Nephron progenitor cell (in vitro differentiated cells): ENCODE data around the gene PRELID2.

Source experiments
- DNase-seq: peaks from one replicate; pipeline ENCODE4 v3.0.0; 2021
- H3K27ac Mint-ChIP-seq: 2 replicates; pipeline ENCODE4 v1.8.0; 2021; ENCODE audit warnings: mild to moderate bottlenecking, moderate library complexity, mixed read lengths
- H3K27me3 Mint-ChIP-seq: 2 replicates; pipeline ENCODE4 v1.8.0; 2021; ENCODE audit warnings: mild to moderate bottlenecking, low read depth, mixed read lengths; ENCODE audit not compliant: poor library complexity
- H3K36me3 Mint-ChIP-seq: 2 replicates; pipeline ENCODE4 v1.8.0; 2021; ENCODE audit warnings: low read depth, mixed read lengths
- H3K4me1 Mint-ChIP-seq: 2 replicates; pipeline ENCODE4 v1.8.0; 2021; ENCODE audit warnings: mixed read lengths
- H3K4me3 Mint-ChIP-seq: 2 replicates; pipeline ENCODE4 v1.8.0; 2021; ENCODE audit warnings: mild to moderate bottlenecking, moderate library complexity, mixed read lengths
- H3K9me3 Mint-ChIP-seq: 2 replicates; pipeline ENCODE4 v1.8.0; 2021; ENCODE audit warnings: mild to moderate bottlenecking, moderate library complexity, mixed read lengths
- CTCF ChIP-seq: fragments of 200-600 bp; sonication (generic); IDR thresholded peaks from 2 replicates; pipeline ENCODE4 v1.5.0; 2021; ENCODE audit warnings: antibody characterized with exemption

The PRELID2 gene

GRCh38 chr5:145854651-145855258 lies 19.6 kb upstream of the PRELID2 start:
- H3K4me1 Mint-ChIP-seq: peaks cover 45% of the 10 kb centered on the region

GRCh38 chr5:145853781-145854376 lies 18.7 kb upstream of the PRELID2 start:
- Mint-ChIP-seq H3K27me3 (no peaks in the 10 kb centered on the region), H3K4me1 (peaks cover 37% of the 10 kb centered on the region), H3K27ac (no peak overlapping the region), H3K36me3 (no peaks in the 10 kb centered on the region), H3K4me3 (no peak overlapping the region), H3K9me3 (no peaks in the 10 kb centered on the region)
- no peak for TF ChIP-seq CTCF
- no peak for DNase-seq

More at GRCh38 chr5:145854651-145855258, 19.6 kb upstream of the PRELID2 start:
- Mint-ChIP-seq H3K27ac (peak overlapping the region; percentile 79), H3K9me3 (no peaks in the 10 kb centered on the region), H3K27me3 (no peaks in the 10 kb centered on the region), H3K4me3 (no peak overlapping the region), H3K36me3 (no peaks in the 10 kb centered on the region)
- DNase-seq: no peak
- TF ChIP-seq CTCF: no peak

- no peak overlapping the region for H3K4me3 Mint-ChIP-seq
- no peak for DNase-seq
- H3K27ac Mint-ChIP-seq: no peak overlapping the region
- no peak for TF ChIP-seq CTCF
- H3K36me3 Mint-ChIP-seq: no peaks in the 10 kb centered on the region
- peaks cover 34% of the 10 kb centered on the region for H3K4me1 Mint-ChIP-seq
- H3K27me3 Mint-ChIP-seq: no peaks in the 10 kb centered on the region
- no peaks in the 10 kb centered on the region for H3K9me3 Mint-ChIP-seq
Measured at GRCh38 chr5:145852990-145853389, 17.8 kb upstream of the PRELID2 start.

GRCh38 chr5:145848854-145849253 lies 13.7 kb upstream of the PRELID2 start:
- H3K27ac Mint-ChIP-seq: no peak overlapping the region
- no peak overlapping the region for H3K4me3 Mint-ChIP-seq
- DNase-seq: no peak
- H3K4me1 Mint-ChIP-seq: peaks cover 2% of the 10 kb centered on the region
- no peaks in the 10 kb centered on the region for H3K27me3 Mint-ChIP-seq
- H3K36me3 Mint-ChIP-seq: no peaks in the 10 kb centered on the region
- no peak for TF ChIP-seq CTCF
- H3K9me3 Mint-ChIP-seq: no peaks in the 10 kb centered on the region

- Mint-ChIP-seq H3K27ac (no peak overlapping the region), H3K36me3 (no peaks in the 10 kb centered on the region), H3K9me3 (no peaks in the 10 kb centered on the region), H3K27me3 (no peaks in the 10 kb centered on the region), H3K4me1 (no peaks in the 10 kb centered on the region), H3K4me3 (no peak overlapping the region)
- TF ChIP-seq CTCF: no peak
- no peak for DNase-seq
Measured at GRCh38 chr5:145847499-145848497, 12.7 kb upstream of the PRELID2 start.
